T-helper 2 cell (primary cell): ENCODE measurements around the gene DET1.
A peak's percentile ranks its signal among the peaks of the same experiment; 100 is the strongest.
"Not testable (repeated sequence)": the region's sequence is repeated elsewhere in the genome, so short reads cannot be mapped to it uniquely, and the experiment has no call there.

Source experiments
- DNase-seq, 5 experiments: peaks; one replicate each; pipeline versions ENCODE4 v3.0.0 to v3.0.0-alpha.2; 2012 to 2022

DET1 gene

DNA sequence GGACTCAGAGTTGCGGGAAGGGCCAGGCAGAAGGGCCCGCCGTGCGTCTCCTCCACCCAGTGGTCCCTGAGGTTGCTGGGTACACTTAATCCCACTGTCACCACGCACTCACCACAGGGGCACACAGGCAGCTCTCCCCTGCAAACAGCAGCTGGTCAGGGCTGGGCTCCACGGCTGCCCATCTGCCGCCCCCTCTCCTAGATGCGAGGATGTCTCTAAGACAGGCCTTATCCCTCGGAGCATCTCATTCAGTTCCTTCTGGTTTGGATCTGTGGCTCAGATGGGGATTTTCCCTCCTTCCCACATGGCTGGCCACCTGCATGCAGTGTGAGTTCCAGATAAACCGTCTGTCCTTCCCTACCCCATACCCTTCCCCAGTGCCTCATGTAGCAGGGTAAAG lies 52.6 kb downstream of the DET1 start:
- DNase-seq = no peak

DNA sequence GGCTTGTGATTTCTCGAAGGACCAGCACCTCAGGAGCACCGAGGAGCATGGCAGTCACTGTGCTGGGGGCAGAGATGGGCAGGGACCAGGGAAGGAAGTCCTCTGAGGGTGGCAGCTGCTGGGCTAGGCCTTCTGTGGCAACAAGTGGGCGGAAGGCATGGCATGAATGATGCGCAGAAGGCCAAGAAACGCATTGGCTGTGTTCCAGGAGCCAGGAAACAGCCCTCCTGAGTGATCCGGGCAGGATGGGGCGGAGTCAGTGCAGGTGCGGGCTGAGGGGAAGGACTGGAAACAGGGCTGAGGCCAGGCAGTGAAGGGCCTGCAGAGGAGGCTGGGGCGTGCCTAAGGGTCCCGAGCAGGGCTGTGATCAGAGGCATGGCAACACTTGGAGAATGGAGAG lies 55.3 kb downstream of the DET1 start:
- no peak for DNase-seq

DNA sequence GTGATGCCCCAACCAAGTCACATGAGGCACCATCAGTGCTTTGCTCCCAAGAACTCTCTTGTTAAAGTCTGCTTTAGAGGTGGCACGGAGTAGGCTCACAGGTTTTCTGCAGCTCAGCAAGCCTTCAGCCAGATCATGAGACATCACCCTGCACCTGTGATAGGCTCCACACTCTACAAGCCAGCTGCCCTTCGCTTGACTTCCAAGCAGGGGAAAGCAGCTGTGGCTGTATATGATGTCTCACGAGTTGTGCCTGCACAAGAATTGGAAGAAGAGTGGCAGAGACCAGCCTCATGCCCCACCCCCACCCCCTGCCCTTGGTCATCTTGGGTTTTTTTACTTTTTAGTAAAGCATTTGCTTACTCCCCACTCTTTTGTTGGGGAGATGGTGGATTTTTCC lies 56.4 kb downstream of the DET1 start:
- DNase-seq = no peak

GRCh38 chr15:88489321-88489720 lies 57.2 kb downstream of the DET1 start:
- no peak for DNase-seq

DNA sequence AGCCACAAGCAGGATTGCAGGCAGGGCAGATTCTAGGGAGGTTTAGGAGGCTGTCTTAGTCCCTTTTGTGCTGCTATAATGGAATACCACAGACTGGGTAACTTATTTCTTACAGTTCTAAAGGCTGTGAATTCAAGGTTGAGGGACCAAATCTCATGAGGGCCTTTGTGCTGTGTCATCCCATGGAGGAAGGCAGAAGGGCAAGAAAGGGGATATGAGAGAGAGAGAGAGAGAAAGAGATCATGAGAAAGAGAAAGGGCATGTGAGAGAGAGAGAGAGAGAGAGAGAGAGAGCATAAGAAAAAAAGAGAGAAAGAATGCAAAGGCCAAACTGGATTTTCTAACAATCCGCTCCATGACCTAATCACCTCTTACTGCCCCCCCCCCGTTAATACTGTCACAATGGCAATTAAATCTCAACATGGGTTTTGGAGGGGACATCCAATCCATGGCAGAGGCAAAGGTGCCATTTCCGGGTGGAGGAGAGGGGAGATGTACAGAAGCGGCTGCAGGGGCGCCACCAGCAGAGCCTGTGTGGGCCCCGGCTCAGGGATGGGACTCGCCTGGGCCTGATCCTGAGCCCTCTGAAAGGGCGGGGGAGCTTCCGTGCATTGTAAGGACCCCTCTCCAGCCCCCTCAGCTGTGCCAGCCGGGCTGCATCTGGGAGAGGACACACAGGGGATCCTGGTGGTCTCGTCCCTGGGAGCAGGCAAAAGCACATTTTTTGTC lies 58.5 kb downstream of the DET1 start:
- DNase-seq = no peak

DNA sequence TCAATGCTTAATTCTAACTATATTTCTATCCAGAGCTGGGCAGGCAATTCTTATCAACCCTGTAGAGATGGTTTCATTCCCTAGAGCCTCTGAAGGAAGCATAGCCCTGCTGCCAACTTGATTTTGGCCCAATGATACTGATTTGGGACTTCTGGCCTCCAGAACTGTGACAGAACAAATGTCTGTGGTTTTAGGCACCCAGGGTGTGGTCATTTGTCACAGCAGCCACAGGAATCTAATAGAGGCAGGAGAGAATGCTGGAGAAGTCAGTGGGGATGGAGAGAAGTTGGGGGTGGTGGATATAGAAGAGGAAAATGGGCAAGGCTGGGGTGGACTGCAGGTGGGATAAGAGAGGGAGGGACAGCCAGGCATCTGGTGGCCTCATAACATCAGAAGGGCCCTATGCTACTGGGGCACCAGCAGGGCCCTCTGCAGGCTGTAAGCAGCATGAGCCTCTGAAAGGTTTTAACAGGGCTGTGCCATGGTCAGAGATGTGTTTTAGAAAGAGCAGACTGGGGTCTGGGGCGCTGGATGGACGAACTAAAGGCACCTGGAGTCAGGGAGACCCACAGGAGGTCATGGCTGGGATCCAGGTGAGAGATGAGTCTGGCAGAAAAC lies 59.2 kb downstream of the DET1 start:
- DNase-seq = no peak

DNA sequence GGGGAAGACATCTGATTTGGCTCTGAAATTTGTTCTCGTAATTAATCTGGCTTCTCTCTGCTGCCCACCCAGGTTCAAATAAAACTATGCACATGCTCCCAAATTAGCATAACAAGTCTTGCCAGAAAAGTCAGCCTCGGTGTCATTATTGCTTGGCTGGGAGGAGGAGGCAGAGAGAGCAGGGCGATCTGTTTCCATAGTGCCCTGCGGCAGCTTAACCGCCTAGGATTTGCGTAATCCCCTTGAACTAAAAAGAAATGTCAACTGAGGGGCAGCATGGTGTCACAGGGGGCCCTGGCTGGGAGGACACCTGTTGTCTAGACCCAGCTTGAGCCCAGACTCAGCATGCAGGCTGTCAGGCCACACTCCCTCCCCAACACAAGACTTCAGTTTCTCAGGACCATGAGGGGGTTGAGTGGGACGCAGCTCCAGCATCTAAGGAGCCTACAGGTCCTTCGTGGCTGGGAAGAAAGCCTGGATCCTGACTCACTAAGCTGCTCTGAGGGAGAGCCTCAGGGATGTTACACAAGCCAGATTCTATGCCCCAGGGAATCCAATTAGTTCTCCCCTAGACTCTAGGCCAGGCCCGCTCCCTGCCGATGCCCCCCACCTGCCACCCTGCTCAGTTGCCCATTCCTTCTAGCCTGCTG lies 61.7 kb downstream of the DET1 start:
- DNase-seq = no peak

GRCh38 chr15:88482263-88482662 lies 64.2 kb downstream of the DET1 start:
- DNase-seq = no peak

GRCh38 chr15:88480981-88481380 lies 65.5 kb downstream of the DET1 start:
- no peak for DNase-seq

- DNase-seq = no peak
These were observed 67.3 kb downstream of the DET1 start for GRCh38 chr15:88479169-88479568.

- no peak for DNase-seq
These were observed 68.6 kb downstream of the DET1 start for GRCh38 chr15:88477904-88478303.

DNA sequence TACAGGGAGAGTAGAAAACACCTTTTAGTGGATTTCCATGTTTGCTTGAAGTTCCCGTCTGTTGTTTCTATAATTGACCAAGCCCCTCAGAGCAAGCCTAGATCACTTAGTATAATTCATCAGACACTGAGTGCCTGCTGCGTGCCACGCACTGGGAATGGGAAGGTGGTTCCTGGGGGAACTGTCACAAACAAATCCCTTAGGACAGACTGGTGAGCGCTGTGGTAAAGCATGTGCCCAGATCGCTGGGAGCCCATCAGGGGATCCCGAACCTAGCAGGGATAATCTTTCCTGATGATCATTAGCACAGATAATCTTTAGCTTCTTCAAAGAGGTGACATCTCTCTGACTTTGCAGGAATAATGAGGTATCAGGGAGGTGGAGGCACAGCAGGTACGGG lies 69.4 kb downstream of the DET1 start:
- DNase-seq = no peak

- peak in 1 of 5 experiments; percentile 29 for DNase-seq
These were observed 69.8 kb downstream of the DET1 start for GRCh38 chr15:88476635-88477060.

DNA sequence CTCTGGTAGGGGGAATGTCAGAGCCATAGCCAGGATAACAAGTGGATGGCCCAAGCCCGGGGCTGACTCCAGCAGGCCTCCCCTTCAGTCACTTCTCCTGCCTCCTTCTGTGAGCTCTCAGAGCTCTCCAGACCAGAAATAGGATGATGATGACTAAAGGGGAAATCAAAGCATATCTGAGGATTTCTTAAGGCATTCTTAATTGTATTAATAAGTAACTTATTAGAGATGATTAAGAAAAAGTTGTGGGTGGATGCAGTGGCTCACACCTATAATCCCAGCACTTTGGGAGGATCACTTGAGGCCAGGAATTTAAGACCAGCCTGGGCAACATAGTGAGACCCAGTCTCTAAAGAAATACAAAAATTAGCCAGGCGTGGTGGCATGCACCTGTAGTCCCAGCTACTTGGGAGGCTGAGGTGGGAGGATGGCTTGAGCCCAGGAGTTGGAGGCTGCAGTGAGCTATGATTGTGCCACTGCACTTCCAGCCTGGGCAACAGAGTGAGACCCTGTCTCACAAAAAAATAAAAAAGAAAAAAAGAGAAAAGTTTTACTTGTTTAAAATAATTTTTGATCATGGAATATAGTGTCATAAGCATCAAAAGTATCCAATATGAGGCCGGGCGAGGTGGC lies 72.7 kb downstream of the DET1 start:
- DNase-seq = not testable (repeated sequence)

- DNase-seq = no peak
These were observed 74.3 kb downstream of the DET1 start for GRCh38 chr15:88472225-88472624.

DNA sequence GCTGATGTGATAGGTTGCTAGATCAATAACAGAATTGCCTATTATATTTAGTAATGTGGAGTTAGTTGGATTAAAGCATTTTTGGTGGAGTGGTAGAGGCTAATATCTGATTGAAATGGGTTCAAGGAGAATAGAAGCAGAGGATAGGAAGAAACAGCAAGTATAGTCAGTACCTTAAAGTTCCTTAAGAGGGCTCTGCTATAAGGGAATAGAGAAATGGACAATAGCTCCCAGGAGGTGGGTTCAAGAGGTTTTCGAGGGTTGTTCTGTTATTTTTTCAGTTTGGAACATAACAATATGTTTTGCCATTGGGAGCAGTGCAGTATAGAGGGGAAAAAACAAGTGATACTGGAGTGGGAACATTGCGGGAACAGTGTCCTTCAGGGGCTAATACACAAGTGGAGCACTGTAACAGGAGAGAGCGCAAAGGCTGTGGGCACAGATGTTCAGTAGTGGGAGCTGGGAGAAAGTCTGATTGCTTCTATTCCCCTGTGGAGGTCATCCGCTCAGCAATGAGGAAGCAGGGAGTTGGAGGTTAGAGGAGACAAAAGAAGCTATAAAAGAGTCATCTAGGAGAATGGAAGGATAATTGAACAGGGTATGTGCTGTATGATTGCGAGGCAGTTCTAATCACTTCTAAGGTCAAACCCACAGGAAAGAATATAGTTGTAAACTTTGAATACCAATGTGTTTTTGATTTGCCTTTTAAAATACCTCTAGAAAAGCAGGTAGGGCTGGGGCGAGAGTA lies 75.7 kb downstream of the DET1 start:
- no peak for DNase-seq

- no peak for DNase-seq
These were observed 77.2 kb downstream of the DET1 start for GRCh38 chr15:88469321-88469720.

DNA sequence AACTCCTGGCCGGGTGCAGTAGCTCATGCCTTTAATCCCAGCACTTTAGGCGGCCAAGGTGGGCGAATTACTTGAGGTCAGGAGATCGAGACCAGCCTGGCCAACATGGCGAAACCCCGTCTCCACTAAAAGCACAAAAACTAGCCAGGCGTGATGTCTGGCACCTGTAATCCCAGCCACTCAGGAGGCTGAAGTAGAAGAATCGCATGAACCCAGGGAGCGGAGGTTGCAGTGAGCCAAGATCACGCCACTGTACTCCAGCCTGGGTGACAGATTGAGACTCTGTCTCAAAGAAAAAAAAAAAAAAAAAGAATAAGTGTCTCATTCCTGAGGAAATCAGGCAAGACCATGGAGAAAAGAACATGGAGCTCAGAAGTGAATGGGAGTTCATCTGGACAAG lies 77.8 kb downstream of the DET1 start:
- not testable (repeated sequence) for DNase-seq

- DNase-seq = peak in 1 of 5 experiments; percentile 19
These were observed 78.4 kb downstream of the DET1 start for GRCh38 chr15:88467935-88468528.

DNA sequence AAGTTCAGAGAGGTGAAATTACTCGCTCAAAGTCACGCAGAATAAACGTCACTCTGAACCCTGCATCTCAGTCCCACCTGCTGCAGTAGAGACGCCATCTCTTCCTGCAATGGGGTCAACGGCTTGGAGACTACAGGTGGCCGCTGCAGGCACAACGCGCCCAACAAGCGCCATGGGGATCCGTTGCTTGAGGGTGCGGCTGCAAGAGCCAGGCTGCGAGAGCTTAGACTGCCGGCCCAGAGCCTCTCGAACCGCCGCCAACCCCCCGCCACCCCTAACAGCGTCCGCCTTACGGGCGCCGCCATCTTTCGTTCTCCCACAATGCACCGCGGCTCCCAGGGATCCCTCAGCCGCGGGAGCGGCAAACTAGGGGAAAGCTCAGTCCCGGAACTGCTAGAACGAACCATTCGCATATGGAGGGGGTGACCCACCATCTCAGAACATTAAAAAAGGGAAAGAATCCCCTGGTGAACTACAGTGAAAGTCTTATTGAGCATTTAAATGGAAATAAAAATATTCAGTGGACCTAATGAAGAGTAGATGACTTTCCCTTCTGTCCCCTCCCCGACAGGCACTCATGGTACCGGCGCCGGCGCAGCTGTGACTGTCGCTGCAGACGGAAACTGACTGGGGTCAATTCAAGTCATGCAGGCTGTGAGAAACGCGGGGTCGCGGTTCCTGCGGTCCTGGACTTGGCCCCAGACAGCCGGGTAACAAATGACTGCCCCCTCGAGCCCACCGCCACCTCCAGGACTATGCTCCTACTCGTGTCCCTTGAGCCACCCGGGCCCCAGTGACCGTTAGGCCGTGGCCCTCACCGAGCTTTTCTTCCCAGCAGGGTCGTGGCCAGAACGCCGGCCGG lies 79.2 kb downstream of the DET1 start, which contains the start of the genes MRPL46 and MRPS11:
MRPL46 (minus strand) TSS at position 316 of the 862 bp plus-strand sequence; CDS start at position 305, 11 bp downstream.
MRPS11 (plus strand) TSS at position 636 of the 862 bp plus-strand sequence; CDS start at position 646, 10 bp downstream.
- DNase-seq = peak; percentile 78 to 92 (median 84)

- peak in 1 of 5 experiments; percentile 21 for DNase-seq
These were observed 80.8 kb downstream of the DET1 start for GRCh38 chr15:88465633-88466224.
